Measurements from ENCODE around the gene IQCC. TPM values are rescaled to one million over a fixed set of nuclear protein-coding genes. Genes with fewer than 3 reads are reported as not detected.

Gene IQCC
- total and polyA plus RNA-seq, 2 donors (not counting 1 experiment from before 2014, with no cell fraction given): 2.0 to 2.3 TPM

DNA sequence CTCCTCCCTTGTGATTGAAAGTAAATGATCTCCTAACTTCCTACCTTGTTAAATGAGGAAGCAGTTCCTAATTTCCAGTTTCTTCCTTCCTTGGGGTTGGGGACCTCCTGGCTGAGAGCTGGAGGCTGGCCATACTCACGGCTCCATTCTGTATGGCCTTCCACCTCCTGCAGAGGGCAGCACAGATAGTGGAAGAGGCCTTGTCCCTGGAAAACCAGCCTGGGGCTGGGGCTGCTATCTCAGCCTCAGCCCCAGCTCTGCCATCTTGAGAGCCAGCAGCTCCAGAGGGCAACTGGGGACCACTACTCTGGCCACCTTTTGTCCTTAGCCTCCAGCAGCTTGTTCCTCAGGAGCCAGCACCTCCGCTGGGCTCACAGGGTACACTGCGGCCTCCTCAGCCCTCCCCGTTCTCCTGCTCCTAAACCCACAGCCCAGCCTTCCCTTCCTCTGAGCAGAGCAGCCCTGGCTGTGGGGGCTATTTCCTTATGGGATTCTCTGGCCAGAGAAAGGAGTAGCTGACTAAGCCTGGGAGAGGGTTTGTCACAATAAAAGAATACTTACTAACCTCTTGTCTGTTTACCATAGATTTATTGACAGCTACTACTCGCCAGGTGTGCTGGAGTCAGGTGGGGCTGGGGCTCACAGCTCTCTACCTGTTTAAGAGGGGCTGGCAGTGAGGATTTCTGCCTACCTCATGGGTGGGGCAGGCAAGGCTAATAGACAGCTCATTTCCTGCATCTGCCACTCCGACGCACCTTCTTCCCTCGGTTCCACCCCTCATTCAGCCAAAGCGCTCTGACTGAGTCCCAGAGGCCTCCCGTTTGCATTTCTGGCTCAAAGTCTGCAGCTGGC, 10.4 kb downstream of the IQCC start:
- no peak overlapping the region for H3K4me2 ChIP-seq (ENCODE audit: extremely low read depth, insufficient read depth, low read length)
- no peak overlapping the region for H3K4me3 ChIP-seq (replicated peaks in 1 of 4; ENCODE audit: control extremely low read depth in 1 of 4, insufficient read depth in 1 of 4, low read depth in 3 of 4, low read length in 4 of 4)
- H3K4me1 ChIP-seq (ENCODE audit: control insufficient read depth, extremely low read depth, insufficient read depth, low read length): peaks cover 7% of the 10 kb centered on the region
- DNase-seq (ENCODE audit: low read depth in 2 of 2): peak; percentile 47 to 65
- no peaks in the 10 kb centered on the region for H3K9me3 ChIP-seq (ENCODE audit: control insufficient read depth, insufficient read depth, low read depth, low read length)
- no peaks in the 10 kb centered on the region for H3K27me3 ChIP-seq (ENCODE audit: control insufficient read depth, insufficient read depth, low read length)
- no peak overlapping the region for H2AFZ ChIP-seq (ENCODE audit: low read length)
- no peaks in the 10 kb centered on the region for H4K20me1 ChIP-seq (ENCODE audit: control insufficient read depth, extremely low read depth, insufficient read depth, low read length)
- TF ChIP-seq CTCF (conservative IDR thresholded peaks at IDR 0.05 in 1 of 2, IDR thresholded peaks at IDR 0.05 in 1 of 2; ENCODE audit: low read depth in 1 of 2, low read length in 2 of 2) (peak; percentile 75 to 84), EZH2 (IDR thresholded peaks at IDR 0.05; ENCODE audit: low read length, missing control alignments) (no peak)
- no peak overlapping the region for H3K9ac ChIP-seq (ENCODE audit: insufficient read depth, low read length)
- peaks cover 3% of the 10 kb centered on the region for H3K79me2 ChIP-seq (ENCODE audit: control insufficient read depth, insufficient read depth, low read length)
- H3K27ac ChIP-seq (ENCODE audit: insufficient read depth, low read length): no peak overlapping the region
- peaks cover 16% of the 10 kb centered on the region for H3K36me3 ChIP-seq (ENCODE audit: control insufficient read depth, insufficient read depth, low read length)

DNA sequence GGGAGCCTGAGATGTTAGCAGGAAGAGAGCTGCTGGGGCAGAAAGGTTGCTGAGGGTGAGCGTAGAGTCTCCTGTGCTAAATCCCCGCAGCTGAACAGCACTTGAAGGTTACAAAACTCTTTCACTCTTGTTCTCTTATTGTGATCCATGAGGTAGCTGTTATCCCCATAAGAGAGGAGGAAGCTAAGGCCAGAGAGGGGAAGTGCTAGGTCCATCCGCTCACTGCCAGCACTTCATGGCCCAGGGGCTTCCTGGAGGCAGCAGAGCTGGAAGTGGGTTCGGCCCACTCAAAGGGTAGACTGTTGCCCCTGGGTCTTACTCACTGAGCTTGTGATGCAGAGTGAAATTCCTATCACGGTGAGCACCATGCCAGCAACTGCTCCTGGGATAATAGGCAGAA, 11.1 kb downstream of the IQCC start:
- no peak for TF ChIP-seq EZH2 (IDR thresholded peaks at IDR 0.05; ENCODE audit: low read length, missing control alignments)
- no peak for TF ChIP-seq CTCF (conservative IDR thresholded peaks at IDR 0.05 in 1 of 2, IDR thresholded peaks at IDR 0.05 in 1 of 2; ENCODE audit: low read depth in 1 of 2, low read length in 2 of 2)
- Histone ChIP-seq H3K27me3 (ENCODE audit: control insufficient read depth, insufficient read depth, low read length) (no peaks in the 10 kb centered on the region), H3K4me3 (replicated peaks in 1 of 4; ENCODE audit: control extremely low read depth in 1 of 4, insufficient read depth in 1 of 4, low read depth in 3 of 4, low read length in 4 of 4) (no peak overlapping the region), H4K20me1 (ENCODE audit: control insufficient read depth, extremely low read depth, insufficient read depth, low read length) (no peaks in the 10 kb centered on the region), H3K27ac (ENCODE audit: insufficient read depth, low read length) (no peak overlapping the region), H3K9me3 (ENCODE audit: control insufficient read depth, insufficient read depth, low read depth, low read length) (no peaks in the 10 kb centered on the region), H3K4me1 (ENCODE audit: control insufficient read depth, extremely low read depth, insufficient read depth, low read length) (peaks cover 12% of the 10 kb centered on the region), H3K4me2 (ENCODE audit: extremely low read depth, insufficient read depth, low read length) (no peak overlapping the region), H2AFZ (ENCODE audit: low read length) (no peak overlapping the region), H3K79me2 (ENCODE audit: control insufficient read depth, insufficient read depth, low read length) (peaks cover 8% of the 10 kb centered on the region), H3K36me3 (ENCODE audit: control insufficient read depth, insufficient read depth, low read length) (peaks cover 16% of the 10 kb centered on the region), H3K9ac (ENCODE audit: insufficient read depth, low read length) (no peak overlapping the region)
- no peak for DNase-seq (ENCODE audit: low read depth in 2 of 2)

DNA sequence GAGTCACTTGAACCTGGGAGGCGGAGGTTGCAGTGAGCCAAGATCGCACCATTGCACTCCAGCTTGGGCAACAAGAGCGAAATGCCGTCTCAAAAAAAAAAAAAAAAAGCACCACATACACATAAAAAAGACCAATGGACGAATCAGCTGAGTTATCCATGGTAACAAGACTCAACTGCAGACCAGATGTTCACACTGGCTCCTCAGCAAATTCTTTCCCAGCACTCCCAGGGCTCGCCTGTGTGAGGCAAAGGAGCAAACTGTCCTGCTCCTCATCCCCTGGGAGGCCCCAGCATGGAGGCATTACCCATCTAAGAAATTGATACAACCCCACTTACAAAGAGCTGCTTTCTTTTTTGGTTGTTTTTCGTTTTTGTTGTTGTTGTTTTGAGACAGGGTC, 13.6 kb downstream of the IQCC start:
- Histone ChIP-seq H4K20me1 (ENCODE audit: control insufficient read depth, extremely low read depth, insufficient read depth, low read length) (no peaks in the 10 kb centered on the region), H3K4me2 (ENCODE audit: extremely low read depth, insufficient read depth, low read length) (no peak overlapping the region), H3K27ac (ENCODE audit: insufficient read depth, low read length) (no peak overlapping the region), H3K79me2 (ENCODE audit: control insufficient read depth, insufficient read depth, low read length) (peaks cover 28% of the 10 kb centered on the region), H3K4me1 (ENCODE audit: control insufficient read depth, extremely low read depth, insufficient read depth, low read length) (peaks cover 20% of the 10 kb centered on the region), H3K27me3 (ENCODE audit: control insufficient read depth, insufficient read depth, low read length) (no peaks in the 10 kb centered on the region), H3K36me3 (ENCODE audit: control insufficient read depth, insufficient read depth, low read length) (peaks cover 18% of the 10 kb centered on the region), H3K9me3 (ENCODE audit: control insufficient read depth, insufficient read depth, low read depth, low read length) (no peaks in the 10 kb centered on the region), H3K4me3 (replicated peaks in 1 of 4; ENCODE audit: control extremely low read depth in 1 of 4, insufficient read depth in 1 of 4, low read depth in 3 of 4, low read length in 4 of 4) (no peak overlapping the region), H2AFZ (ENCODE audit: low read length) (no peak overlapping the region), H3K9ac (ENCODE audit: insufficient read depth, low read length) (no peak overlapping the region)
- TF ChIP-seq EZH2 (IDR thresholded peaks at IDR 0.05; ENCODE audit: low read length, missing control alignments) (no peak), CTCF (conservative IDR thresholded peaks at IDR 0.05 in 1 of 2, IDR thresholded peaks at IDR 0.05 in 1 of 2; ENCODE audit: low read depth in 1 of 2, low read length in 2 of 2) (no peak)
- DNase-seq (ENCODE audit: low read depth in 2 of 2): no peak

Data from fibroblast of lung (primary cell).